Measurements from ENCODE around the gene ARHGEF16.

The ARHGEF16 gene

DNA sequence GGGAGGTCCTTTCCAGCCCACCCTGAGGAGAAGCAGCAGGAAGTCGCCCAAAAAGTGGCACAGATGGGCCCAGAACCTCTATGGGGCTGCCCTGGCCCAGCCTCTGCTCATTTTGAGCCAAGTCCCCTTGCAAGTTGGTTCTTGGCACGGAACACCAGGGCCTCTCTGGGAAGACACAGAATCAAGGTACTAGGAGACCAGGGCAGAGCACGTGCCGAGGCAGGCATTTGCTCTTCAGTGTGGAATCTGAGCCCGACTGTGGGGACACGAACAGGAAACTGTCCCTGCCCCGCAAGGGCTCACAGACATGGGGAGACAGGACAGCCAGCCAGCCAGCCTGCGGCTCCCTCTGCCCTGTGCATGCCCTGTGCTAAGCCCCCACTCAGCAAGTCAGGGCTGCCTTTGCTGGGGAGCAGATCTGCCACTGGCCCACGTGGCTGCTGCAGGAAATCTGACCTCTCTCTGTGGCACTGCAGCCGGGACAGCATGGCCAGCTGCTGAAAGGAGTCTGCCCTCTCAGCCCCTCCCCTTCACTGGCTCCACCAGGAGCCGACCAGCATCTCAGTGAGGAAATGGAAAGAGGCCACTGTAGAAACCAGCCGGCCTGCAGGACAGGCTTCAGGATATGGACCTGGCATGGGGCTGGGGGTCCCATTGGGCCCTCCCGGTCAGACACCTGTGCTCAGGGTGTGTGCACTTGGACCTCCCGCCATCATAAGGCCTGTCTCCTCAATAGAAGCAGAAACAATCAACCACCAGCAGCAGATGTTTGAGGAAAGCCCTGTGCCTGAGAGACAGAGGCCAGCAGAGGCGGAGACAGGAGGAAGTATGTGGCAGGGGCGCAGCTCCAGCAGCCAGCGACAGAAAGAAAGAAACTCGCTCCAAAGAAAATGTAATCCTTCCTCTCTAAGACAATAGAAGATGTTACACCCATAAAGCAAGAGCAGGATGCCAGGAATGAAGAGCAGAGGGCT, 3.7 kb downstream of the ARHGEF16 start:
- no peak for DNase-seq

- DNase-seq = no peak
These were observed 4.8 kb downstream of the ARHGEF16 start for GRCh38 chr1:3459051-3459908.

DNA sequence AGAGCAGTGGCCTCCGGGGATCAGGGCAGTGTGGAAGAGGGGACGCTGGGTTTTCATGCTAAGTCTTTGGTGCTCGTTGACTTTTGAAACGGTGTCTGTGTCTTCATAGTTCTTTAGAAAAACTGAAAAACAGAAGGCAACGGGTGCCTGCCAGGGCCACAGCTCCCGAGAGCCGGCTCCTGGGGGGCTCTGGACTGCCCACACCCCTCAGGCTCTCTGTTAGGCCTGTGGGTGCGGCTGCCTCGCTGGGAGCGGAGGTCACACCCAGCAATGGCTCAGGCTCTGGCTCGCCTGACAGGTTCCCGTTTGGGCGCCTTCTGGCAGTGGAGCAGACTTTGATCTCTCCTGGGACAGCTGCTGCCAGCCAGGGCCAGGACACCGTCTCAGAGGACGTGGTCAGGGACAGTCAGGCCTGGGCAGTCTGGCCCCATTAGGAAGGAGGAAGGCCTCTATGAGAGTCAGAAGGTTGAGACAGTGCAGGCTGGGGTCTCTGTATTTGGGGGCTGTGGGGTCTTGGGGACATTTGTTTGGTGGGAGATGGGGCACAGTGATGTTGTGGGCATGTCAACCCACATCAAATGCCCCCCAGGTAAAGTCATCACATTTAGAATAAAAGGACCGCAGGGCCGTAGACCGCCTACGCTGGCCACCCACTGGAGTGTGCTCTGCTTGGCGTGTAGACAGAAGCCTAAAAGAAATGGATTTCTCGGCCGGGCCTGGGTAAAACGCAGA, 5.6 kb downstream of the ARHGEF16 start:
- DNase-seq = no peak

- DNase-seq = no peak
These were observed 6.2 kb downstream of the ARHGEF16 start for GRCh38 chr1:3460672-3461131.

DNA sequence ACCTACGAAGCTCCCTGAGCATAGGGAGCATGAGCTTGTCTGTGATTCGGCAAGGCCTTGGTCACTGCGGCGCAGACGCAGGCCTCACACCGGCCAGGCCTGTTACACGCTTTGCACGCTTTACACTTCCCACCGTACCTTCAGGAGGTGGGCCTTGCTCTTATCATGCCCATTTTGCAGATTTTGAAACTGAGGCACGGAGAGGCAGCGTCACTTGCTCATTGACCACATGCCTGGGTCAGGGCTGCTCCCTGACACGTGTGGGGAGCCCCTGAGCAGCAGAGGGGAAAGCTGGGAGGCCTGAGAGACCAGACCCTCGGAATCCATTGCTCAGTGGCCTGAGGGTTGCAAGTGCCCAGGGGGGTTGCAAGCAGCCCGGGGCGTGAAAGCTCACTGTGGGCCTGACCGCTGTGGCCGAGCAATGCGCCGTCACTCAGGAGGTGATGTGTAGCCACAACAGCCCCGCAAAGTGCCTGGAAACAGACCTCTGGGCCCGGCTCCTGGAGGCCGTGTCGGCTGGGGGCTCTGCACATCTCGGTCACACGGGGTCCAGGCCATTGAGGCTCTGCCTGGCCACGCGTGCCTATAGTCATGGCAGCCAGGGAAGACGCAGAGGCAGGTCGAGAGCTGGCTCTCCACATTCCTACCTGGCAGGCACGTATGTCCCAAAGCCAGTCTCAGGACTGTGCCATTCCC, 6.9 kb downstream of the ARHGEF16 start:
- no peak for DNase-seq

DNA sequence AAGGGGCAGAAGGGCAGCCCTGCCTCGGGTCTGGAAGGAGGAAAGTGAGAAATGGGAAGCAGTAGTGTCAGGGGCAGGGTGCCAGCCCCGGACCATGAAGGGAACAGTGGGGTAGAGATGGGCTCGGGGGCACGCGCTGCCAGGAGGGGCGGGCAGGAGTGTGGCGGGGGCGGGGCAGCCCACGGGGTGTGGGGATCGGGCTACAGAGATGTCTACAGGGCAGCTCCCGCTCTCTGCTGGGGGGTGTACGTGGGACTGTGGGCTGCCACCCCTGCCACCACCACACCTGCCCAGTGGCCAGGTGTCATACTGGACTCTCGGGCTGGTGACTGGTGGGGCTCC, 7.4 kb downstream of the ARHGEF16 start:
- no peak for DNase-seq

DNA sequence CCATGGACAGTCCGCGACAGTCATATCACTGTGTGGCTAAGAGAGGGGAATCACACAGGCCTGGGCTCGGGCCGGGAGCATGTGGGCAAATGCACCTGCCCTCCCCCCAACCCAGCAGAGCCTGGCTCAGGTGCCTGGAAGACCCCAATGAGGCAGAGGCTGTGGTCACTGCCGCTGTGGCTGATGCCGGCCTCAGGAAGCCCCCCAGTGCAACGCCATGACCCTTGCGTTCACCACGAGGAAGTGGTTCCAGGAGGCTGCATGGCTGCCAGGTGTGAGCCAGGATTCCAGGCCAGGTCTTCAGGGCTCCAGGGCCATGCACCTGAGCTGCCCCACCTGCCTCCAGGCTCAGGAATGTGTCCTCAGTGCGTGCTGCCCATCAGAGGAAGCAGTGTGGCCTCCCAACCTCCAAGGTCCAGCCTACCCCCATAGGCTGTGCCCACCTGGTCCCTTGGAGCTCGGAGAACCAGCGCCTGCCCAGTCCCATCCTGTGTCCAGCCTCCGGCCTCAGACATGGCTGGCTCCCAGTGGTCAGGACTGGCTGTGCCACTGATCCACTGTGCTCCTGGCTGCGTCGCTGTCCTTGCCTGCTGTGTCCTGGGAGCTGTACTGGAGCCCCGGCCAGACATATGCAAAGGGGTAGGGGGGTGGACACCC, 8.0 kb downstream of the ARHGEF16 start:
- DNase-seq = no peak

DNA sequence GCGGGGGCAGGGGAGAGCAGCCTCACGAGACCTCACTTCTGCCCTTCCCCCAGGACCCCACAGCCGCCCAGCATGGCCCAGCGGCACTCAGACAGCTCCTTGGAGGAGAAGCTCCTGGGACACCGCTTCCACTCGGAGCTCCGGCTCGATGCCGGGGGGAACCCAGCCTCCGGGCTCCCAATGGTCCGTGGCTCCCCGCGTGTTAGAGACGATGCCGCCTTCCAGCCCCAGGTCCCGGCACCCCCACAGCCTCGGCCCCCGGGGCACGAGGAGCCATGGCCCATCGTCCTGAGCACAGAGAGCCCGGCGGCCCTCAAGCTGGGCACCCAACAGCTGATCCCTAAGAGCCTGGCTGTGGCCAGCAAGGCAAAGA, 8.5 kb downstream of the ARHGEF16 start:
- DNase-seq = no peak

DNA sequence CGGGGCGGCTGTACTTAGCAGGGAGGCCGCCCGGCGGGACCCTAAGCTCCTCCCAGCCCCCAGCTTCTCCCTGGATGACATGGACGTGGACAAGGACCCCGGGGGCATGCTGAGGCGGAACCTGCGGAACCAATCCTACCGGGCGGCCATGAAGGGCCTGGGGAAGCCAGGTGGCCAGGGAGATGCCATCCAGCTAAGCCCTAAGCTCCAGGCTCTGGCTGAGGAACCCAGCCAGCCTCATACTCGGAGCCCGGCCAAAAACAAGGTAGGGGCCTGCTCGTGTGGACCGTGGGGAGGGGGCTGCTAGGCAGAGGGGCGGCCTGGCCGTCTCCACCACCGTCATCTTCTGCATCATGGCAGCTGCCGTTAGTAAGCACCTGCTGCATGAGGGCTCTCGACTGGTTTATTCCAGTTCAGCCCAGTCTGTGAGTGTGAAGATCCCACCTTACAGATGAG, 9.0 kb downstream of the ARHGEF16 start:
- DNase-seq = no peak

DNA sequence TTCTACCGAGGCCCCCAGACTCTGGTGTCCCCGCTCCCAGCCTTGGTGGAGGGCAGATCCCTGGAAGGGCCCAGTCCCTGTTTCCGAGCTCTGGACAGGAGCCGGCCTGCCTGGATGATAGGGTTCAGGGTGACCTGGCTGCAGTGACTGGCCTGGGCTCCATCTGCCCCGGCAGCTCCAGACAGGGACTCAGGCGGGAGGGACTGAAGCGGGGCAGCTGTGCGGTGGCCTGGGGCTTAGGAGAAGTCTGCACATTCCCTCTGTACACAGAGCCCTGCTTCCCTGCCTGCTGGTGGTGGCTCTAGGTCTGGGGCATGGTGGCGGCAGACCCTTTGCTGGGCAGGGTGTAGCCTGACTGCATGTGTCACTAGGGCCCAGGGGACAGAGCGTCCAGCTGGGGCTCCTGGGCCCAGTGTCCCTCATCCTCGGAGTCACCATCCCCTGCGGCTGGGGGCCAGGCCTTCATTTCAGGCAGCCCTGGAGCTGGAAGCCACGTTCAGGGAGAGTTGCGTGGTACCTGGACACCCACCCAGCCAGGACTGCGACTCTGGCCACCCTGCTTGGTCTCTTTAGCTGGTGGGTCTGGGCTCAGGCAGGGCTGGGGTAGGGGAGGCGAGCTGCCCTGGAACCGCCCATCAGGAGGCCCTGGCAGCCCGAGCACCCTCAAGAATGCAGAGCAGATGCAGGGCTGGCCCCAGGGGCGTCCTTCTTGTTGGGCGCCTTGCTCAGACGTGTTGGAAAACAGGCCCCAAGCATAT, 9.6 kb downstream of the ARHGEF16 start:
- DNase-seq = no peak

DNA sequence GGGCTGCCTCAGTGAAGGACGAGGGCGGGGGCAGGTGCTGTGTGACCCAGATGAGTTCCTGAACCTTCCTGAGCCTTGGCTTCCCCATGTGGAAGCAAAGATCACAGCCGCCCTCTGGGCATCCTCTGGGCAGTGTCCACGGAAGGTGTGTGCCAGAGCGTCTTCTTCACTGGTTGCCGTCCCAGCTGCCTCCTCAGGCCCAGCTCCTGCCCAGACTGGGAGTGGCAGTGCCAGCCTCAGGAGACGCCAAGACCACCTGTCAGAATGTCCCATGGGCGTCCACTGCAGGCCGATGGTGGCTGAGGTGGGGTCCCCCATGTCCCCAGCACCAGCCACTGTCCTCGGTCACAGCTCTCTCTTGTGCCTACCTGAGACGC, 10.2 kb downstream of the ARHGEF16 start:
- no peak for DNase-seq

DNA sequence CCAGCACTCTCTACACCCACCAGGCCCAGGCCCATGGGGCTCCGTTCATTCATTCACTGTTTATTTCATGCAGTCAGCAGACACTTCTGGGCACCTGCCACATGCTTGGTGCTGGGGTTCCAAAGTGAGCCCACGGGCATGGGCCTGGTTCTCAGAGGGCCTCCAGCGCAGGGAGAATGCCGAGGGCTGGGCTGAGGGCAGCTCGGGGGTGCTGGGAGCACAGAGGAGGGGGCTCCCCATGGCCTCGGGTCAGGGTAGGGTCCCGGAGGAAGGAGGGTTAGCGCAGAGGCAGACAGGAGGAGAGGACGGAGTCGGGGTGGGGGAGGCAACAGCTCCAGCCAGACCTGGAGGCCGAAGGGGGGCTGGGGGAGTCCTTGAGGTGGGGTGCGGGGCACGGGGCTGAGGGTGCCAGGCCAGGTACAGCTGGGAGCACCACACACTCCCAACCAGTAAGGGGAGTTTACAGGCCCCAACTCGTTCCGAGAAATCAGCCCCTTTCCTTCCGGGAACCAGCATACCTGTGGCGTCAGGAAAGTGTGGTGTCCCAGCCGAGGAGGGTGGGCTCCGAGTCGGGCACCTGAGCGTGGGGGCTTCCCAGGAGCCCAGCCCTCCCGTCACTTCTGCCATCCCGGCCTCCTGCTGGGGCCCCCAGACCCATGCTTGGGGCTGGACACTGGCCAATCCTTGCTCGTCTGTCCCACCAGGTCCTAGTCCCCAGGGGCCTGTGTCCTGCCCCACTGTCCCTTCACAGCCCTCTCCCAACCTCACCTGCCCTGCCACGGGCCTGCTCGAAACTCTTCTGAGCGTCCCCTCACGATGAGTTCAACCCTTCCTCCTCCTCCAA, 10.8 kb downstream of the ARHGEF16 start:
- DNase-seq = no peak

DNA sequence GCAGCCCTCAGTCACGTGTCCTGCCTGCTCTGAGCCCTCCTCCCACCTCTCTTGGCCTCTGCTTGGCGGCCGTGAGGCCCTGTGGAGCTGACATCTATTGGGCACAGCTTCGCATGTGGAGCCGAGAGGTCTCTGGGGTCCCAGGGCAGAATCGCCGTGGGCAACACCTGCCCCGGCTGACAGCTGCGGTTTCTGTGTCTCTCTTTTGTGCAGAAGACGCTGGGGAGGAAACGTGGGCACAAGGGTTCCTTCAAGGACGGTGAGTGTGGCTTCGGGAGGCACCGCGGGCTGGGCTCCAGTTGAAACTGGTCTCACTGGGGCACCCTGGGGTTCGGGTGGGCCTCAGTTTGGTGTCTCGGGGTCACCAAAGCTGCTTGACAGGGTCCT, 11.5 kb downstream of the ARHGEF16 start:
- DNase-seq = no peak

GRCh38 chr1:3466366-3467075, 12.1 kb downstream of the ARHGEF16 start:
- no peak for DNase-seq

DNA sequence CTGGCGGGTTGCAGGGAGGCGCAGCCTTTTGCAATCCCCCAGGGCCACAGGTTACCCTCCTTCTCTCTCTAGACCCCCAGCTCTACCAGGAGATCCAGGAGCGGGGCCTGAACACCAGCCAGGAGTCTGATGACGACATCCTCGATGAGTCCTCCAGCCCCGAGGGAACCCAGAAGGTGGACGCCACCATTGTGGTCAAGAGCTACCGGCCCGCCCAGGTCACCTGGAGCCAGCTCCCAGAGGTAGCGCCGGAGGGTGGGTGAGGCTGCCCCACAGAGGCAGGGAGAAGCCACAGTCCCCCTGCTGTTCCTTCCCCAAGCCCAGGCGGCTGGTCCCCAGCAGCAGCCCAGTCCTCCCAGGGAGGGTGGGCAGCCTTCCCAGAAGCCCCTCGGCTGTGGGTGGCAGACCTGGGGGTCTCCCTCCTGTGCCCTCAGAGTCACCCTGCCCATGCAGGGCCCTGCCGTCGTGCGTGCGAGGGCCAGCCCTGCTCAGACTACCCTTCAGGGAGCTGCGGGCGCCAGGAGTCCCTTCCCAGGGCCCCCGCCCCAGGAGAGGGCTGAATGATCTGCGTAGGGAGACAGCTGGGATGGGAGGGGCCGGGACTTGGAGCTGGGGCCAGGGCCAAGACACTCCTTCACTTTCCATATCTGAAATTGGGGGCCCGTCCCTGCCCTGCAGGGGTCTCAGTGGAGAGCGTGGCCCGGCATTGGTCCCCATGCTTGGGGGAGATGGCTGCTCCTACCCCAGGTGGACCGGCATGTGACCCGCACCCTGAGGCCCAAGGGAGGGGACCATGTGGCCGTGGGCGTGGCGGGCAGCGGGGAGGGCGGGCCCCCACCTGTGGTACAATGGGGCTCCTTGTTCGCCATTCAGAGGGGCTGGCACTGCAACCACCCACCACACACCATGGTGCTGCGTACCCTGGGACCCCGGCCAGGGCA, 12.9 kb downstream of the ARHGEF16 start:
- DNase-seq = no peak

DNA sequence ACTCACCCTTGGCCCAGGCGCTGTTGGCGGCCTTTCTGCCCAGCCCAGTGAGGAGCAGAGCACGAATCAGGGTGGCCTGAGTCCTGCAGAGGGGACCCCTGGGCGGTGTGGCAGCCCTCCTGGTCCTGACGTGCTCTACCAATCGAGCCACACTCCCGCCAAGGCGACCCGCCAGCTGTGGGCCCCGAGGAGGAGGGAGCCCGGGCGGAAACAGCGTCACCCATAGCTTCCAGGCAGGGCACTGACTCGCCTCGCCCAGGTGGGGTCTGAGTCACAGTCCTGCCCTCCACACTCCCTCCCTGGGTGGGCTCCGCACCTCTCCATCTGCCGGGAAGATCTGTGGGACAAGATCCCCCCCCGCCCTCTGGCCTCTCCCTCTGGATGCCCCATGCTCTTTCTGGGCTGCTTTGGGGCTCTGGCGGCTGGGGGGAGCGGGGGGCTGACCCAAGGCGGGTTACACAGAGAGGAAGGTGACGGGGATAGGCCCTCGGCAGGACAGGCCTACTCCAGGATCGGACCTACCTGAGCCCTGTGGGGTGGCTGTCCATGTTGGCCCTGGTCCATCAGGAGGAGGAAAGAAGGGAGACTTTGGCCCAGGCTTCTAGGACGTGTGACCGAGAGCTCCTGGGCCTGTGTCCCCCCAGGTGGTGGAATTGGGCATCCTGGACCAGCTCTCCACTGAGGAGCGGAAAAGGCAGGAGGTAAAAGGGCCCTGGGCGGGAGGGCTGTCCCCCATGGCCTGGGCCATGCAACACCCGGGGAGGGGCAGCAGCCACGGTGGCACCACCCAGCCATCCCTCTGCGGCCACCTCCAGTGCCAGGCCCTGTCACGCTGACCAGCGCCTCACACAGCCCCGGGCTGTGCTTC, 14.0 kb downstream of the ARHGEF16 start:
- no peak for DNase-seq

DNA sequence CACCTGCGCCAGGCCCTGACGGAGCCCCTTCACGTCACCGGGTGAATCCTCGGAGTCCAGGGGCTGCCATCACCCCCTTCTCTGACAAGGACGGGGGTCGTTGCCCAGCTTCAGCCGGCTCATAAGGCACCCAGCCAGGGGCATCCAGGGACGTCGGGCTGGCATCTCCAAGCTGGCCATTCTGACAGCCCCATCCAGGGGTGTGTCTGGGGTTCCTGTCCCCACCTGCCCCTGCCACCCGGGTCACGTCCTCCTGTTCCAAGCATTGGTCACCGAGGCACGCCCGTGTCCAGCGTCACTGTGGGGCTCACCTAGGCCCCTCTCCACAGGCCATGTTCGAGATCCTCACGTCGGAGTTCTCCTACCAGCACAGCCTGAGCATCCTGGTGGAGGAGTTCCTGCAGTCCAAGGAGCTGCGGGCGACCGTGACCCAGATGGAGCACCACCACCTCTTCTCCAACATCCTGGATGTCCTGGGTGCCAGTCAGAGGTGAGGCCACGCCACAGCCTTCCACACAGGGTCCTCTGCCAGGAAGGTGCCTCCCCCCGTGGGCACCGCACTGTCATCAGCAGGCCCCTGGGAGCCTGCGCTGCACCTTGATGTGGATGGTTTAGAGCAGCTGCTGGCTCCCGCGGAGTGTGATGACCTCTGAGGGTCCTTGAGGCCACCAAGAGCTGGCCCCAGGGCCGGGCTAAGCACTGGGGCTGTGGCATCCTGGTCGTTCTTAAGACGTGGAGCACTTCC, 14.8 kb downstream of the ARHGEF16 start:
- DNase-seq = no peak

All from NCI-H1092 (cell line).